Mammary microvascular endothelial cell (primary cell): Measurements from ENCODE around the gene EXD2. TPM values are rescaled to one million over a fixed set of nuclear protein-coding genes. Genes with fewer than 3 reads are reported as not detected.

Source experiments
- total RNA-seq: library from RNA; depleted of rRNA; stranded (reverse); fragments of >200 nt; gene quantifications from 2 replicates; pipeline ENCODE4 v1.2.3, GENCODE V29; 2015

Gene EXD2
- 19.9 and 22.4 TPM in 2 replicates for total RNA-seq

DNA sequence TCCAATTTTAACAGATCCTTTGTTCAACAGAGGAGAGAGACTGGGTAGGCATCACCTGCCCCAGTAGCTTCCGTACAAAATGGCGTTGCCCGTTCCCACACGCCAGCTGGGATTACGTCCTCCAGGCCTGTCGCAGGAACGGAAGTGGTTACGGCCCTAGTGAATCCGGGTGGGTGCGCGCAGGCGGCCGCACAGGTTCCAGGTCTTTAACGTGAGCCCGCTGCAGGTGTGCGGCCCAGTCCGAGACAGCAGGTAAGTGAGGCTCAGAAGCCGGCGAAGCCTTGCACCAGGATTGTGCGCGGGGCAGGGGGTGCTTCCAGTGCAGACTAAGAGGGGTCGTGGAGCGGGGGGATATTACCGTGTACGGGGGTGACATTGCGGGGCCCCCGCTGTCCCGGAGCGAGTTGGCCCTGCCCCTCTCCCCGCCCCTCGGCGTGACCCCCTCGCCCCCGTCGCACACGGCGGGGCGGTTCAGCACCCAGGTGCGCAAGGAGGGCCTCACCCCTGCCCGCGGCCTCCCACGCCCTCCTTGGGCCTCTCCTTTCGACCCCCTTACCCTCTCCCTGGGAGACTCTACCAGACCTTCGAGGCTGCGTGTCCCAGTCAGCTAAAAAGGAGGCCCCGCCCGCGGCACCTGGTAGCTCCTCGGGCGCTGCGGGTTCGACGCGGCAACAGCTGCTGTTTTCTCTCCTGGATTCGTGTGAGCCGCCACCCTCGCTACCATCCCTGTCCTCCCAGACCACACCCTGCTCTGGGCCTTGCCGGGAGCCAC lies at the start of gene EXD2:
TSS of gene EXD2 (plus strand) at position 159 of the 772 bp plus-strand sequence. CDS start 17,973 bp downstream, outside the sequence.

DNA sequence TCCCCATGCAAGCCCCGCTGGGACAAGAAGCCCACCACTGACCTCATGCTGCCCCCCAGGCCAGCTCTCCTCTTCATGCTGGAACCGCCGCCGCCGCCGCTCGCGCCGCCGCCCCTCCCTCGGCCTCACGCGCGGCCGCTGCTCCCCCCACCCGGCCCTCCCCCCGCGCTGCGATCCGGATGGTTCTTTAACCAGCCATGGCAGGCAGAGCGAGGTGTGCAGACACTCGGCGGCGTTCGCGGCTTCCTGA lies 38.5 kb upstream of the EXD2 start, which contains the start of gene DCAF5:
TSS of gene DCAF5 (minus strand) at position 218 of the 250 bp plus-strand sequence. CDS start at position 77, 141 bp downstream.

GRCh38 chr14:69259527-69260189 lies 68.4 kb downstream of the EXD2 start, which contains the start of gene GALNT16:
TSS of gene GALNT16 (plus strand) at chr14:69260158. CDS start at chr14:69260291, 133 bp downstream.

Other genes starting within 250 kb of the EXD2 start
- 442 and 481 TPM in 2 replicates for gene ACTN1, start 212.2 kb upstream of the EXD2 start, total RNA-seq
- gene DCAF5, start 38.4 kb upstream of the EXD2 start, total RNA-seq, result 8.7 and 11.3 TPM in 2 replicates
- gene GALNT16, start 68.7 kb downstream of the EXD2 start, total RNA-seq, result 0.34 and 0.87 TPM in 2 replicates
- 179 TPM in 2 replicates for gene ERH, start 206.8 kb downstream of the EXD2 start, total RNA-seq
- 47.4 and 56.2 TPM in 2 replicates for gene SLC39A9, start 207.2 kb downstream of the EXD2 start, total RNA-seq